ENCODE measurements around the gene SVIL.

GRCh38 chr10:29417324-29417723 is 217.4 kb downstream of the SVIL start:
- TF ChIP-seq CTCF (conservative IDR thresholded peaks at IDR 0.05; ENCODE audit: low read length) = no peak
- TF ChIP-seq EZH2phosphoT487 (IDR thresholded peaks at IDR 0.05; ENCODE audit: borderline replicate concordance) = no peak
